Effector memory CD4-positive, alpha-beta T cell (primary cell): ENCODE results near the gene PTPRO.

Experiments
- DNase-seq, 3 donors: peaks; one replicate each; pipeline ENCODE4 v3.0.0-alpha.2; 2020
- H3K27ac ChIP-seq: 2 replicates; pipeline ENCODE4 v1.7.0; 2013; ENCODE audit warnings: mild to moderate bottlenecking, low read length, moderate library complexity; ENCODE audit not compliant: insufficient read depth, poor library complexity, severe bottlenecking
- H3K27me3 ChIP-seq: replicated peaks from 2 replicates; pipeline ENCODE4 v1.7.0; 2013; ENCODE audit warnings: mild to moderate bottlenecking, low read length; ENCODE audit not compliant: insufficient read depth, control insufficient read depth, poor library complexity, severe bottlenecking
- H3K36me3 ChIP-seq: 2 replicates; pipeline ENCODE4 v1.7.0; 2013; ENCODE audit warnings: mild to moderate bottlenecking, low read length, moderate library complexity; ENCODE audit not compliant: control insufficient read depth, insufficient read depth
- H3K4me1 ChIP-seq: 2 replicates; pipeline ENCODE4 v1.7.0; 2013; ENCODE audit warnings: low read length, mild to moderate bottlenecking; ENCODE audit not compliant: control insufficient read depth, insufficient read depth, poor library complexity, severe bottlenecking
- H3K4me3 ChIP-seq: 2 replicates; pipeline ENCODE4 v1.7.0; 2013; ENCODE audit warnings: low read length, low read depth, mild to moderate bottlenecking; ENCODE audit not compliant: insufficient read depth, poor library complexity, severe bottlenecking
- H3K9me3 ChIP-seq: 2 replicates; pipeline ENCODE4 v1.7.0; 2013; ENCODE audit warnings: mild to moderate bottlenecking, low read length, moderate library complexity; ENCODE audit not compliant: control insufficient read depth

PTPRO gene

DNA sequence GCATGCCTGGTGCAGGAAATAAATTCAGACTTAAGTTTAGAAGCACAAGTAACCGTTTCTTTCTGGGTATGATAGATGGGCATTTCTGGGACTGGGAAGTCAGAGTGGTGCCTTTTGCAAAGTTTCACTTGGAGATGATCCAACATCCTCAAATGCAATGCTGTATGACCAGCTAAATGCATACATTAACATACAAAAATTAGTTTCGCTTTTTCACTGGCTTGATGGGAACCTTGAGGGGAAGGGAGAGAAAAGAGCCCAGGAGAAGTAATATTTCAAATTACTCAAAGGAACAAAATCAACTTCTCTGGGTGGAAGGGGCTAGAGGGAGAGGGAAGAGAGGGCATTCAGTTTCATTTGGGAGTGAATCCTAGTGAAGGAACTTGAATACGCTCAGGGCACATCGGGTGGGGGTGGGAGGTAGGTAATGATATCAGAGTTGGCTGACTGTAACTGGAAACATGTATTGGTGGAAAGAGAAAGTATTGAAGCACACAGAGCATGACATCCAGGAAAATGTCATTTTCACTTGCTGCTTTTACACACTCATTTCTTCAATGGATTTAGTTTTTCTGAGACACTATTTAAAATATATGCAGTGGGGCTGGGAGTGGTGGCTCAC lies 175.5 kb downstream of the PTPRO start:
- no peak for DNase-seq
- Histone ChIP-seq H3K4me3 (no peak overlapping the region), H3K36me3 (no peaks in the 10 kb centered on the region), H3K27me3 (no peaks in the 10 kb centered on the region), H3K9me3 (no peaks in the 10 kb centered on the region), H3K27ac (no peak overlapping the region), H3K4me1 (no peaks in the 10 kb centered on the region)

DNA sequence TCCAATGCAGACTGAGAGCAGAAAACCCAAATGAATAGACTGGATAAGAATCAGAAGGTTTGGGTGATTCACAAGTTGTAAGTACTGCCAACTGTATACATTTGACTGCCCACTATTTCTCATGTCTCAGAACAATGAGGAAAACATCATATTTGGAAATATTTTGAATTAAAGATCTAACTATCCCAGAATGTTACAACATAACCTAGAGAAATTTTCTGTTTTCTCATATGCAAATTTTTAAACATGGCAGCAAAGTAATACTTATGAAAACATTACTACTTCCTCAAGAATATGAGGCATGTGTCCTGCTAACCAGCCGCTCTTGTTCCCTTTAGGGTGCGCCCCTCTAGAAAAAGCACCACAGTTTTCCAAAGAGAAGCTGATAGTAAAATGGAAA lies 179.9 kb downstream of the PTPRO start:
- Histone ChIP-seq H3K4me3 (no peak overlapping the region), H3K9me3 (no peaks in the 10 kb centered on the region), H3K4me1 (no peaks in the 10 kb centered on the region), H3K36me3 (no peaks in the 10 kb centered on the region), H3K27me3 (no peaks in the 10 kb centered on the region), H3K27ac (no peak overlapping the region)
- no peak for DNase-seq

DNA sequence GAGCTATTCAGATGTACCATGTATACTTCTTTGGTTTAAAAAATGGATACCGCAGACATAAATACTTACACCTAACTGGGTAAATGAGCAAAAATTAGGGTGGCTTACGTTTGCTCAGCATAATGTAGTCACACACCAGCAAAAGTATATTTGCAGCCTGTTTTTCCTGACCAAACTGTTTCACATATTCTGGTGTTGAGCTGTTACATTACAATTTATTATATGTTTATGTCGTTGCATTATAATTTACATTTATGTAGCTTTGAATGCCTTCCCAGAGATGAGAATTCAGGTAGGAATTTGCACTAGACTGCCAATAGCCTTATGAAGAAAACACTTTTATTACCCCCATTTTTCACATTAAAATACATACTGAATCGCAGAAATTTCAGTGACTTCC lies 183.3 kb downstream of the PTPRO start:
- Histone ChIP-seq H3K9me3 (no peaks in the 10 kb centered on the region), H3K4me1 (no peaks in the 10 kb centered on the region), H3K4me3 (no peak overlapping the region), H3K27ac (no peak overlapping the region), H3K36me3 (no peaks in the 10 kb centered on the region), H3K27me3 (no peaks in the 10 kb centered on the region)
- no peak for DNase-seq

DNA sequence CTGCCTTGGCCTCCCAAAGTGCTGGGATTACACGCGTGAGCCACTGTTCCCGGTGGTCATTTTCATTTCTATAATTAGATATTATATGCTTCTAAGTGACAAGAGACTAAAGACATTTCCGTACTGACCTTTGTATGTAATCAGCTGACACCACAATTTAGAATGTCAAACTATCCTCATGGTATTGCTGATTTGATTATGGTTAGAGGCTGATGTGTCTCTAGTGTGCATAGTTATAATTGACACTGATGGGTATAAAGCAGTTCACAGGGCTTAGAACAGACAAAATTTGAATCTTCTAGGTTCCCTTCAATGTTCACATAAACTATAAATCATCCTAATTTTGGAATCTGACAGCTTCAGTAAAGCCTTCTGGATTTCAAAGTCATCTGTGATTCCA lies 192.7 kb downstream of the PTPRO start:
- Histone ChIP-seq H3K4me3 (no peak overlapping the region), H3K36me3 (no peaks in the 10 kb centered on the region), H3K4me1 (no peaks in the 10 kb centered on the region), H3K9me3 (no peaks in the 10 kb centered on the region), H3K27me3 (no peaks in the 10 kb centered on the region), H3K27ac (no peak overlapping the region)
- DNase-seq, result no peak

DNA sequence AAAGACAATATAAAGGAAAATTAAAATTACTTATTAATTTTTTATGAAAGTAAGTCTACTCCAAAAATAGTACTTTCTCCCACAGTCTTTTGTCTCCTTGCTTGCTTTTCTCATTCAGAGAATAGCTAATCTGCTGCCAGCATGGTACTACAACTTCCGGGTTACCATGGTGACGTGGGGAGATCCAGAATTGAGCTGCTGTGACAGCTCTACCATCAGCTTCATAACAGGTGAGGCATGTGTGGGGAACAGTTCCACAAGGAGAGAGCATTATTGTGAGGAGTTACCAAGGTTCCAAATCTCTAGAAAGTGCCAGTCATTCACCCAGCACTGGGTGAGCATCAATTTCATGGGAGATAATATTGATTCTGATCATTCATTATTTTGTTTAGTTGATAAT lies 197.8 kb downstream of the PTPRO start:
- no peaks in the 10 kb centered on the region for H3K9me3 ChIP-seq
- H3K4me1 ChIP-seq, result no peaks in the 10 kb centered on the region
- no peak overlapping the region for H3K4me3 ChIP-seq
- peaks cover 4% of the 10 kb centered on the region for H3K27me3 ChIP-seq
- no peaks in the 10 kb centered on the region for H3K36me3 ChIP-seq
- no peak overlapping the region for H3K27ac ChIP-seq
- DNase-seq, result no peak

DNA sequence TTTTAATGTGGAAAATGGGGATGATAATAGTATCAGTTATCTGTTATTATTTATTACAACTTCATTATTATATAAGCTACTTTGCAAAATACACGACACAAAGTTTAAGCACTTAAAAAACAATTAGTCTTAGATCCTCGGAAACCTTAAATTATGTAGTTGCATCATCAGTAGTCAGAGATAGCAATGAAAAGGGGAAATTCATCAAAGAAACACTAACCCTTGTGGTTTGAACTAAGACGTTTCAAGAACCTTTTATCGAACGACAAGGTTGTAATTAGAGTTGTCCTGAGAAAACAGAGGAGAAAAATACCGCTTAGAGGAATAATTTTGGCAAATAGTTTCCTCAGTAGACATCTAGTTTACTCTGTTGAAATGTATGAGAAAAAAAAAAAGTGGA lies 198.5 kb downstream of the PTPRO start:
- Histone ChIP-seq H3K27me3 (peaks cover 4% of the 10 kb centered on the region), H3K9me3 (no peaks in the 10 kb centered on the region), H3K36me3 (no peaks in the 10 kb centered on the region), H3K4me3 (no peak overlapping the region), H3K4me1 (no peaks in the 10 kb centered on the region), H3K27ac (no peak overlapping the region)
- no peak for DNase-seq

DNA sequence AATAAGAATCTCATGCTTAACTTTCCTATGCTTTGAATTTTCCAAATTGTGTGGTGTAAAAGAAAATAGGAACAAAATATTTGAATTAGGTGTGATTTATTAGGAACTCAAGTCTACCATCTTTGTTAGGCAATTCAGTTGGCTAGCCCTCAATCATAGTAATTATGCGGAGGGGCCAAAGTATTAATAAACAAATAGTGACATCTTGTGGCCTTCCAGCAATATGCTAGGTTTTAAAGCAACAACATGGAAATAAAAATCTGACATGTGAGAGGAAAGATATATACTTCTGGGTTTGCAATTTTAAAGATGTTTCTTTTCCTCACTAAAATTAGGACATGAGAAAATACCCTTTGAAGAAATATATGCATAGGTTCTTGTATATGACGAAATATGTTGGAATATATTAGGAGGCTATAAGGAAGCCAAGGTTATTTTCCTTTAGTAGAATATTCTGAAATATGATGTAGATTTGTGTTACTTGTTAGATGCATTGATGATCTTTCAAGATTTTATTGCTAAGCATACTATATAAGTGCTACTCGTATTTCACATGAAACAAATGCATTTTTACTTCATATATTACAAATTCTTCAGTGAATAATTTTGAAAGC lies 200.4 kb downstream of the PTPRO start:
- no peak for DNase-seq
- Histone ChIP-seq H3K27ac (no peak overlapping the region), H3K4me3 (no peak overlapping the region), H3K27me3 (peaks cover 4% of the 10 kb centered on the region), H3K36me3 (no peaks in the 10 kb centered on the region), H3K9me3 (no peaks in the 10 kb centered on the region), H3K4me1 (no peaks in the 10 kb centered on the region)

DNA sequence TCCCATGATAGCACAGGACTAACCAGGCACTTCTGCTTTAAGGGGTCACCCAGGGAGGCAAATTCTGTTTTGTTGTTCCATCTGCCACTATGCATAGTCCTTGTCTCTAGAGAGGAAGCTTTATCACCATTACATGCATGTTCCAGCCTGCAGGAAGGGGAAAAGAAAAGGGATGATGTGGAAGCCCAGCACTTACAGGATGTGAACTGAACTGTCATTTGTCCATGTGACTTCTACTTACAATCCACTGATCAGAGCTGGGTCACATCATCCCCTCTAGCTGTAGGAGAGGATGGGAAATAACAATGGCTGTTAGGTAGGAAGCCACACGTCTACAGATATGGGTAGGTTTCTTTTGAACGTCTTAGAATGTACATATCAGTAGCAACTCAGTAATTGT lies 203.1 kb downstream of the PTPRO start:
- H3K27ac ChIP-seq, result no peak overlapping the region
- no peaks in the 10 kb centered on the region for H3K4me1 ChIP-seq
- no peak for DNase-seq
- no peak overlapping the region for H3K4me3 ChIP-seq
- no peaks in the 10 kb centered on the region for H3K9me3 ChIP-seq
- no peaks in the 10 kb centered on the region for H3K36me3 ChIP-seq
- peaks cover 4% of the 10 kb centered on the region for H3K27me3 ChIP-seq

DNA sequence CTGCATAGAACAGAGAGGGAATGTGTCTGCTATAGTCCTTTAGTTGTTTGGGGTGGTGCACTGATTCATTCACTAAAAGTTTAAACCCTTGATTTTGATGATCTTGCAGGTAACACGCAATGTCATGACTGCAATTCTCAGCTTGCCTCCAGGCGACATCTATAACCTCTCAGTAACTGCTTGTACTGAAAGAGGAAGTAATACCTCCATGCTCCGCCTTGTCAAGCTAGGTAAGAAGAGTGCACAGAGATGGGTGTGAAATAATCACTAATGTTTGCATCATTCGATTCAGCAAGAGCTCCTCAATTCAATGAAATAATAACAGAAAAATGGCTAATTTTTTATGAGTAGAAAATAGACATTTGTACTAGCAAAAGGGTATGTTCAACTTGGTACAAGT lies 203.7 kb downstream of the PTPRO start:
- Histone ChIP-seq H3K36me3 (no peaks in the 10 kb centered on the region), H3K4me3 (no peak overlapping the region), H3K27ac (no peak overlapping the region), H3K4me1 (no peaks in the 10 kb centered on the region), H3K9me3 (no peaks in the 10 kb centered on the region), H3K27me3 (peaks cover 4% of the 10 kb centered on the region)
- DNase-seq, result no peak

DNA sequence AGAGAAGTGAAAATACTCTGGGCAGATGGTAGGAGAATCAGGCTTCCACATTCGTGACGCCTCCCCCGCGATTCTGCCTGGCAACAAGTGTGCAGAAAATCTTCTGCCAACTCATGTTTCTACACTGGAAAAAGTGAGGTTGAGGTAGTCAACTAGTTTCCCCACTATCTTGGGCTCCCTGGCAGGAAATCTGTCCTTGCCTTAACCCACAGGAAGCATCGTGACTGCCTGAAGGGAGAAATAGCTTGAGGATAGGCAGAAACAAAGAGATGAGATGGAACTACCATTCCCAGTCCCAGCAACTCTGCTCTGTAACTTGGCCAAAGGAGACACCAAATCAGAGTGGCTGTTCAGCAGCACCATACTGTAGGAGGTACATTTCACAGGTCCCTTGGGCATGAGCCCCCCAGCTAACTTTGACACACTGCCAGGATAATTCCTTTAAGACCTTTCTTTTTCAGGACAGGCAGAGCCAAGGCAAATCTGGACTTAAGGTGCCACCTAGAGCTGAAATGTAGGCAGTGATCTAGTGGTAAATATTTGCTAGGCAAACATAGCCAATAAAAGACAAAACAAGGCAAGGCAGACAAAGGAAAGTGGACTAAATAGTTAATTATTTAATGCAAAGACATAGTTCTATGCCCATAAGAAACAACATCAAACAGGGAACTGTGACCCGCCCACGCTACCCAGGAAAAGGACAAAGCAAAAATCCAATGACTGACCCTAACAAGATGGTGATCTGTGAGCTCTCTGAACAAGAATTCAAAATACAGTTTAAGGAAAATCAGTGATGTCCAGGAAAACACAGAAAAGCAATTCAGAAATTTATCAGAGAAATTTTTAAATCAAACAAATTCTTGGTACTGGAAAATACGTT lies 205.1 kb downstream of the PTPRO start:
- H3K4me3 ChIP-seq, result no peak overlapping the region
- H3K4me1 ChIP-seq, result no peaks in the 10 kb centered on the region
- no peak overlapping the region for H3K27ac ChIP-seq
- H3K27me3 ChIP-seq, result peaks cover 2% of the 10 kb centered on the region
- H3K36me3 ChIP-seq, result no peaks in the 10 kb centered on the region
- no peak for DNase-seq
- H3K9me3 ChIP-seq, result no peaks in the 10 kb centered on the region
